Left cardiac atrium (tissue), 4 donors: ENCODE data around the gene CBX1. TPM values are rescaled to one million over a fixed set of nuclear protein-coding genes. Genes with fewer than 3 reads are reported as not detected.
A peak's percentile ranks its signal among the peaks of the same experiment; 100 is the strongest.

ENCODE experiments used
- ATAC-seq, 2 donors: fragments of 200-7000 bp; cut with Tn5 transposase; one replicate each; pipeline ENCODE4 v1.9.1; 2020; ENCODE audit warnings: mild to moderate bottlenecking in 2 of 2, moderate library complexity in 2 of 2
- DNase-seq: peaks from one replicate; pipeline ENCODE4 v3.0.0-alpha.2; 2020
- intact Hi-C, 2 donors: fragments of 100-400 bp; cut with DNase I; formaldehyde crosslinking; loops; one replicate each; pipeline versions ENCODE4 v1.14.1 to v1.15.1; 2022 to 2023
- long read RNA-seq: library from polyadenylated mRNA; unstranded; transcript quantifications from one replicate; pipeline ENCODE4 v2.0.0, GENCODE V29; 2021
- total RNA-seq, 2 donors: library from RNA; stranded (reverse); fragmentation: NEBNext Ultra II Directional; extraction: Animal tissue kit (Norgen Biotek cat#: 25700); gene quantifications; one replicate each; pipeline ENCODE4 v1.2.1, GENCODE V29; 2021
- donor health status: DM: no; HTN: yes; CAD: no.
- donor health status: DM: no; HTN: yes; CAD: no; lungs with severe emphysema.
- donor health status: DM: yes; HTN: yes; CAD: no.
- donor health status: Dilated cardiomyopathy.

The CBX1 gene
- total RNA-seq: 10 to 100 TPM; 29.2 to 35.6 TPM
- long read RNA-seq, partial matches to known transcripts: 2 of 4 reads
- long read RNA-seq, other reads (novel, unspliced or antisense): 0 of 4 reads

DNA sequence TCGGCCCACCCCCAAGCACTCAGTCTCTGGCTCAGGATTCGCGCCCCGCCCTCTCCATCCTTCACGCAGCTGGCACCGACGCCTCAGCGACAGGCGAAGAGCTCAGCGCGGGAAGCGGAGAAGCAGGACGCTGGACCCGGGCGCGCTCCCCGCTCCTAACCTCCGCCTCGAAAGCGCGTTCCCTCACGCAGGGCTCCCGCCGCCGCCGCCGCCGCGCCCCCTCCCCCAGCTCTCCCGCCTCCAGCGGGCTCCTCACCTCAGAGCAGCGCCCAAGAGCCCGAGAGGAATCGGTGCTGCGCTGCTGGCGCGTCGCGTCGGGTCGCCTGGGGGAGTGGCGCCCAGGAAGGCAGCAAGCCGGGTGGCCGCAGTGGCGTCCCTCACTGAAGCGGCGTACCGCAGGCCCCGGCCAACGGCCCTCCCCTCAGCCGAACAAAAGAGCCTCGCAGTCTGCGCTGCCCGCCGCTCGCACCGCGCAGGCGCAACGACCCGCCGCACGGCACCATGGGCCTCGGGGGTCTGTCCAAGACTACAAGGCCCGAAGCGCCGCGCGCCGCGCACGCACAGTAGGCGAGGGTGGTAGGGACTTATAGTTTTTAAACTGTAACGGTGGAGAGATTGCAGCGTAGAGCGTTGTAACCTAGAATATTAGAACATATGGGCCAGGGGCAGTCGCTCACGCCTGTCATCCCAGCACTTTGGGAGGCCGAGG lies at the start of gene CBX1:
TSS of gene CBX1 (minus strand) at position 467 of the 709 bp plus-strand sequence. CDS start 24,474 bp downstream, outside the sequence.
- ATAC-seq: peak; percentile 99
- peak; percentile 95 for DNase-seq
- intact Hi-C loops: no loop called here

DNA sequence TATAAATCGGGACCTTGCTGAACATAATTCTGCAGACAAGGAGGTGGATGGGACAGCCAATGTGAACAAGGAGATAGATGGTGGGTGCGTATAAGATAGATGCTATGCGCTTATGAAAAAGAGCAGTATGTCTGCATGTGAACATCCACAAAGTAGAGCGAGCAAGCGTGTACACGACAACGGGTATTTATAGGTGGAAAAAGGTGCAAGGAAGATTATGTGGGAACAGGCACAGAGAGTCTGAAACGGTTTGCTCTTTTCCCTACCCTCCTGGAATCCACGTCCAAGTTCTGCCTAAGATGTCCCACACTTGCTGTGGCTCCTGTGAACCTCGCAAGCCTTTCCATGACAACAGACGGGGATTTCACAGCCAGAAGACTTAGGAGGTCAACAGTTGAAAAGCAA lies 49.3 kb upstream of the CBX1 start:
- DNase-seq (no peak), ATAC-seq (no peak)
- intact Hi-C loops: no loop called here

DNA sequence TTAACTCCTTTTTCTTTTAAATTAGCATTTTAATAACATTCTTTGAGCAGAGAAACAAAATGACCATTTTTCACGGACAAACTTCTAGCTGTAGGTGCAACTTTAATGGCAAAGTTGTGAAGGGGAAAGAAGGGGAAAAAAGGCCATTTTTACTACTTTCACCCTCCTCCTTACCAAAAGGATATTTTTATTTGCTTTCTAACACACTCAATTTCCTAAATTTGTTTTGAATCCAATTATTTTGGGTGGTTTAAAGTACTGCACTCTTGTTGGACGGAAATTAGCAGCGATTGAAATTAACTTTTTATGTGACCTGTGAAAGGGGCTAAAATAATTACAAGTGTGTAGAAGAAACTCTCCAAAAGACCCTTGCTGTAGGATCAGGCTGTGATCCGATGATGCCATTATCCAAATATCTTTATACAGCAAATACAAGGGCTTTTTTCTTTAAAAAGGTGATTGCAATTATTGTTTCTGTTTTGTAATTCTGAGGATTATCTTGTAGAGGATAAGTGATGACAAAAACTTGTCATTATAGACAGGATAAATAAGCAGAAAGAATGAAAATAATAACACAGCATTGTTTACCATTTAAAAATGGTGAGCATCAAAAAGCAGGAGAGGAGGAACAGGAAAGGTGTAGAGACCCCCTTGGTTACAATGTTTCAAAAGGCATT lies 48.6 kb upstream of the CBX1 start:
- no peak for DNase-seq
- no peak for ATAC-seq
- intact Hi-C loops: no loop called here

DNA sequence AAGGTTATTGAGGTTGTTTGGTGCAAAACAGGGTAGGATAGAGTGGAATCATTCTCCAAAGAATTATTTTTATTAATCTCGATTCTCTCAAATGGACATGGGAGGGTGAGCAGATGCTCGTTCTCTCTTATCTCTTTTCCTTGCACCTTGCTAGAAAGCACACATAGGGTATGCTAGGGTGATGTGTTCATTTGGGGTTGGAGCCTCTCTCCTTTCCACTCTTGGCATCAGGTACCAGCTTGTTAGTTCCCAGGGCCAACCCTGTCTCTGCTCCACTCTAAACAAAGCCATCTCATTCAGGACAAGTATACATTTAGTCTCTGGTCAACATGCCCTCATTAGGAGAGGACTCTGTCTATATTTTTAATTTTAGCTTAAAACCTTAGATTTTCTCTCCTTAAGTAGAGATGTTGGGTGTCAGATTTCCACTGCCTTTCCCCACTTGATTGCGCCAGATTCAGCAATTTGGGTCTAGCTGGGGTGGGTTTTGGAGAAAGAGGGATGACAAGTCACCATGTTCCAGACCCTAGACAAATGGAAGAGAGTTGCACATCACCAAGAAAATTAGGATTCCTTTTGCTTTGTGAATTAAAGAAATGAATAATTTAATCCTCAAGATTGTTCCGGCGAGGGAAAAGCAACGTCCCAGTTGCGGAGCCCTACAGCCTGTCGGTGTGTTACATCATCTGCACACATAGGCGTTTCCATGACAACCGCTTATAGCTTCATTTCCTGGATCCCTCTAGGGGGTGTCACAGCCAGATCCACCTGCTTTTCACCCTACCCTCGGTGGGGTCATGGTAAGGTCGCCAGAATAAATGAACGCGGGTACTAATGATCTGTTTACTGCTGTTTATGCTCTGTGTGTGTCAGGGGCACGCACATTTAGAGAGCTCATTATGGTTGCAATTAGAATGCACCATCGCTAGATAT lies 47.8 kb upstream of the CBX1 start:
- intact Hi-C loops: no loop called here
- no peak for ATAC-seq

DNA sequence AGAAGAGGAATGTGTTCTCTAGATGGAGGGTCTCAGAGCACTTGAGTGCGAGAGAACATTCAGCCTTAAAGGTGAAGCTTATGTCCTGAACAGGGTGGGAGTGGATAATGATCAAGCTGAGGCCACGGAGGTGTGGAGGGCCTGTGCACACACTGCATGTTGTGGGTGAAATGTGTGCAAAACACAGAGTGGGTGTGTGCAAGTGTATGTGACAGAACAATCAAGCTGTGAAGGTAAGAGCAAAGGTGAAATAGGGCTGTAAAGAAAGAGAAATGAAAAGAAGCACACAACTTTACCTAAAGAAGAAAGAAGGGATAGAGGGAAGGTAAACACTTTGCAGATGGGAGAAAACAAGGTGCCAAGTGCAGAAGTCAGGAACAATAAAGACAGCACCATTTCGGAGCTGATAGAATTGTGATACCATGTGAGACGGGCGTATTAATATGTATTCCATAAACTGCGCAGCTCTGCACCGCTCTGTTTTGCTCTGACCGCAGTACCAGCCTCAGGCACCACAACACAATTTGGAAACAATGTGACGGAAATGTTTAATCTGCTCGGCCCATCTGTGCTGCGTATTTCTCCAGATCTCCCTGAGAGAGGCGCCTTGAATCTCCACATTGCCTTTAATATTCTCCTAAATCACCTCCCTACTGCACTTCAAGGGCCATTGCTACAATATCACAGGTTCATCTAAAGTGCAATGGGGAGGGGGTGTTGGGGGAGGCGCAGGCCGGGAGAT lies 46.9 kb upstream of the CBX1 start:
- intact Hi-C loops: no loop called here
- ATAC-seq: no peak
- DNase-seq: no peak

More for the DNA sequence above, 47.8 kb upstream of the CBX1 start:
- DNase-seq: no peak

DNA sequence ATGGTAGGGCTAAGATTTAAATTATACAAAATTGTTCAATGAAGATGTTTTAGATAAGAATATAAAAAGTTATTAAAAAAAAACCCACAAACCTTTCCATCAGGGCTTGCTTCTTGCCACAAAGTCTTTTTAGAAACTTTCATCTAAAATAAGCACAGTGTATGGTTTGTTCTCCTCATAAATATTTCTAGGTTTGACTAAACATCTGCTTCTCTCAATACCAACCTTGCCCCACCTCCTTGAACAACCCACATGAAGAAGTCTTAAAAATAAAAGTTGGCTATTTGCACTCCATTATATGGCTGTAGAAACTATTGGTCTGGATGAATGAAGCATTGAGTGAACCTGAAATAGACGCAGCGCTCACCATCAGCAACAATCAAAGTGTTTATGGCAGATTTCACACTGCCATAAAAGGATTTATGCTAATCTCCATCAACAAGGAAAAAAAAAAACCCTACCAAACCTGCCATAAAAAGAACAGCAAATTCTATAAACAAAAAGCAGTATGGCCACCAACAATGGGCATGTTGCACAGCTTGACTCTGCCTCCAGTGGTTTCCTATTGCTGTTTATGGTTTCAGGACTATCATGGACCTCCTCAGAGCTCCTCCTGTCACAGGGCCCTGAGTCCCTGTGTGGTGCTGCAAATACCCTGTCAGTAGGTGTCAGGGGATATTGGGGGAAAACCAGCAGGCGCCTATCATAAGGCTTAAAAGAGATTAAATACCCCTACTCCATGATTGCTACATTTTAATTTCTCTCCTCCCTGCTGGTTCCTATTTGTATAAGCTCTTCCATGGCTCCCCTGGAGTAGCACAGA lies 43.9 kb upstream of the CBX1 start:
- ATAC-seq (no peak), DNase-seq (no peak)
- intact Hi-C loops: no loop called here

DNA sequence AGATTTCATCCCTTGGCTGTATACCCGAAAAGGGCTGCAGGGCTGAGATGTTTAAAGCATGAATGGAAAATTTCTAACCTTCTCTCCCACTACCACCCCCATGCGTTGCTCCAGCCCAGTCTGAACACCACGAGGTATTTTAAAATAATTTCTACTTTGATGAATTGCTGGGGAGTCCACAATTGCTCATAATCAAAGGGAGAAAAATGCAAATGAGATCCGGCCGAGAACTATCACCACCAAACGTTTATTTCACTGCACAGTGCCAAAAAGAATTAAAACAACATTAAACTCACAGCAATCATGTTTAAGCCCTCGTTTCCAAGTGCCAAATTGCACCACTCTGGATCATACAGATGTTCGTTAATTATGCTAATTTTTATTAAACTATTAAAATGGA lies 43.0 kb upstream of the CBX1 start:
- intact Hi-C loops: no loop called here

DNA sequence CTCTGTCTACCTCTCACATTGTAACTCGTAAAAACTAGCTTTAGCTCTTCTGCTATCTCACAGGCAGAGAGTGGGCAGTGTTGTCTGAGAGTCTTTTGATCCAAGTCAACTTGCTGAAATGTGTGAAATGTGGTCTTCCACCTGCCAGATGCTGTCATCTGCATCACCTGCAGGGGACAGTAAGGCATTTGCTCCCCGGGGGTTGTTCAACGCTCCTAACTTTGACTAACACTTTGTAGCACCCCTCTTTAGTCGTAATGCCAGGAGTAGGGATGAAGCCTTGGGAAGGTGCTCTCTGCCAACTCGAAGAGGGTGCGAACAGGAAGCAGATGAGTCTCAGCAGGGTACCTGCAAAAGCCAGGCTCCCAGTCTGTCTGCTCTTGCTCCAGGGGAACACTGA lies 42.4 kb upstream of the CBX1 start:
- ATAC-seq (no peak), DNase-seq (no peak)
- intact Hi-C loops: no loop called here

More for the DNA sequence above, 43.0 kb upstream of the CBX1 start:
- DNase-seq (no peak), ATAC-seq (no peak)

DNA sequence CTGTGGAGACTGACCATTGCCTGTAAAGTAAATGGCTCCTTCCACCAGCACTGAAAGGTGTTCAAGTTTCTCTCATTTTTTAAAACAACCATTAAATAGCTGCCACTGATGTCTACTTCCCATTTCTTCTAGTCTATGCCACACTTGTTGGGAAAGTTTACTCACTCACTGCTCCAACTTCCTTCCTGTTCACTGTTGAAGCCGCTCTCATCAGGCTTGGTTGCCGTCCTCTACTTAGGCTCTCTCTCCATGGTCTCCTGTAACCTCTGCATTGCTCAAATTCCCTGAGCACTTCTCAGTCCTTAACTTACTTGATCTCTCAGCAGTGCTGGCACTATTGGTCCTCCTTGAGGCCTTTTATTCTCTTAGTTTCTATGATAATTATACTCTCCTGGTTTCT lies 38.7 kb upstream of the CBX1 start:
- intact Hi-C loops: no loop called here
- peak in 1 of 2 donors; percentile 34 for ATAC-seq
- DNase-seq: no peak

DNA sequence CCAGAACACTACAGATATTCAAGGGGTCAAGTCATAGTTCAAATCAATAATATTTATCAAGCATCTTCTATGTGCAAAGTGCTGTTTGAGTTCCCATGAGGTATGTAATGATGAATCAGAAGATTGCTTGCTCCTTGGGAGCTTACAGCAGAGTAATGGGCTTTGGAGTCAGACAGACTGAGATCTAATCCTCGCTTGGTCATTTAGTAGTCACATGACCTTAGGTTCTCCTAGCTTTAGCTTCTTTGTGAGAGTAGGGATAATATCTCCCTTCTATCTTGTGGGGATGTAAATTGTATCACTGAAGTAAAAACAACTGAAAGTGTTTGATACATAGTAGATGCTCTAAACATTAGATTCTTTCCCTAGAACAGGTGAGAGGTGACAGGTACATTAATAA lies 36.4 kb upstream of the CBX1 start:
- DNase-seq: no peak
- no peak for ATAC-seq
- intact Hi-C loops: no loop called here

DNA sequence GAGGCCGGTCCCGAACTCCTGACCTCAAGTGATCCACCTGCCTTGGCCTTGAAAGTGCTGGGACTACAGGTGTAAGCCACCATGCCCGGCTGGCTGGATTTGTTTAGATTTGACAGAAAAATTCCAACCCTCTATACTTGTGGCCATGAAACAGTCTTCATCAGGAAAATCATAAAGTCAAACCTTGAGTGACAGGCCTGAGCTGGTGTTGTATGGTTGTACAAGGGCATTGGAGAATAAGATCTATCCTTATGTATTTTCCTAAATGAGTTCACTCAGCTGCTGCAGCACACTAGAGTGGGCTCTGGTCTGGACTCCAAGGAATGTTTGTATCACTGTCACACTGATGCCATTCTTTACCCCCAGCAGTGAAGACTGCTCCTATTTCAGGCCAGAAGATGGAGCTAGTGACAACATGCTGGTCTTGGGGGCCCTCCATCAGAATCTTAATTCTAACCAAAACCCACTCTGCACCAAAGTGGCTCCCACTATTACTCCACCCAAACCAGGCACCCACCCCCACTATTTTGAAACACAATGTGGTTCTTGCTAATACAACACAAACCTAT lies 33.7 kb upstream of the CBX1 start:
- ATAC-seq: no peak

DNA sequence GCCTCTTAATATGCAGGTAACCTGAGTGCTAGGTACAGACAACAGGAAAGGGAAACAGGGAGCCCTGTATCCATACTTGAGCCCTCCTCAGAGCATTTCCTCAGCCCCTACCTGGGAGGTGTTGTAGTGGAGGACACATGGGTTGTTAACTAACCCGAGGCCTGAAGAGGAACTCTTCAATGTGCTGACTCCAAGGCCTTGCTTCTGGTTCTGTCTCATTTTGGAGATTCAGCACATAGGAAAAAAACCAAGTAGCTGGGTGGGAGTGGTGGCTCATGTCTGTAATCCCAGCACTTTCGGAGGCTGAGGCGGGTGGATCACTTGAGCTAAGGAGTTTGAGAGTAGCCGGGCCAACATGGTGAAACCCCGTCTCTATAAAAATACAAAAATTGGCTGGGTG lies 31.1 kb upstream of the CBX1 start:
- peak; percentile 15 to 55 for ATAC-seq
- intact Hi-C loops: loop anchor here (5.0 kb wide), 2 partner anchors 55 to 105 kb away; no protein-coding TSS in a partner anchor
- no peak for DNase-seq

More for the DNA sequence above, 33.7 kb upstream of the CBX1 start:
- DNase-seq: no peak
- intact Hi-C loops: loop anchor here (5.0 kb wide), 2 partner anchors 58 to 108 kb away; no protein-coding TSS in a partner anchor

DNA sequence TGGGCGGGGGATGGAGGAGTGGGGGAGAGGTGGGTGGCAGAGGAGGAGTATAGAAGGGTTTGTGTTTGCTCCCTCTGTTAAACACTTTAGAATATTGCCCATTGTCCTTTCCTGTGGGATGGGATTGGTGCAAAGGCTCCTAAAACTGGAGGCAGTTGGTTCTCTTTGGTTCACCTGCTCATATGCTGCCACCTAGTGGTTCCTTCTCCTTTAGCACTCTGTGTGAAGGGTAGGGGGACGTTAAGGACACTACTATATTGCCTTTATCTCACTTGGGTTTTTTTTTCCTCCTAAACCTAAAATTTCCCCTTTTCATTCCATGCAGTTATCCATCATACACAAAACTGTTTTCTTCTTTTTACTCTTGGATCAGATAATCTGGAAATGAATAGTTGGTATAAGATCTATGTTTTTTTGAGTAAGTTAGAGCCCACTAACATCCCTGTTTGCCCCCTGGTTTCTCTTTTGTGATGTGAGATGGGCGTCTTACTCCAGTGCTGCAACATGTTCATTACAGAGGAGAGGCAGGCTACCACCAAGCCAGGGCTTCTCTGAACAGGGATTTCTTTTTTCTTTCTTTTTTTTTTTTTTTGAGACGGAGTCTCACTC lies 30.0 kb upstream of the CBX1 start:
- peak; percentile 32 for DNase-seq
- peak; percentile 82 to 90 for ATAC-seq
- intact Hi-C loops: loop anchor here (1.0 to 5.0 kb wide), 3 partner anchors 54 to 106 kb away; no protein-coding TSS in a partner anchor

DNA sequence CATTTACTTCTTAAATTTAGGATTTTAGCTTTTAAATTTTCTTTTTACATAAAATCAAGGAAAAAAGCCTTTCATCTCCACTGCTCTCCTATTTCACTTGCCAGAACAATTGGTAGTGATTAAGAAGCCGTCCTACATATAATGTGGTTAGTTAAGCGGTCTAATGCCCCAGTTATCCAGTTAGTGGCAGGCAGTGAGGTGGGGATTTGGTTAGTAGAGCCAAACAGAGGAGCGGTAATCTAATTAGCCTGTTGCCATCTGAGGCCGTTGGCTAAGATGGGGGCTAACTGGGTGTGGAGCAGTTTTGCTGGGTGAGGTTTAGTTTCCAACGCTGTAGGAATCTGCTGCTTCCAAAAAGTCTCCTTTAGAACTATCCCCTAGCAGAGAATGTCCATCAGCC lies 28.7 kb upstream of the CBX1 start:
- DNase-seq (no peak), ATAC-seq (no peak)
- intact Hi-C loops: loop anchor here (5.0 kb wide), 2 partner anchors 53 to 103 kb away; no protein-coding TSS in a partner anchor

DNA sequence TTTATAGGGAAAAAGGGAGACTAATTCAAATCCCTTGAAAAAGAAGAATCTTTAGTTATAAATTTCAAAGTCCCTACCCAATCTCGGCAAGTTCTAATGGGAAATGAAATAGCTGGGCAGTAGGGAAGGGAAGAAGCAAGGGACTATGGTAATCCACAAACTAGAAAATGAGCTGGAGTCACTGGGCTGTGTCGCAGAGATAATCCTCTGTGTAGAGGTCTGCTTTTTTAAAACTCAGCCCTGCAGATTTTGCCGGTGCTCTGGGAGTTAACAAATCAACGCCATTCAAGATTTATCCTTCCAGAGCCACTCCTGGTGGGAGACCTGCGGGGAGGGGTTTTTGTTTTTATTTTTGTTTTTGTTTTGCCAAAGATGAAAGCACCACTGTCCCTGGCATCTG lies 27.1 kb upstream of the CBX1 start:
- no peak for ATAC-seq
- intact Hi-C loops: no loop called here
- no peak for DNase-seq

DNA sequence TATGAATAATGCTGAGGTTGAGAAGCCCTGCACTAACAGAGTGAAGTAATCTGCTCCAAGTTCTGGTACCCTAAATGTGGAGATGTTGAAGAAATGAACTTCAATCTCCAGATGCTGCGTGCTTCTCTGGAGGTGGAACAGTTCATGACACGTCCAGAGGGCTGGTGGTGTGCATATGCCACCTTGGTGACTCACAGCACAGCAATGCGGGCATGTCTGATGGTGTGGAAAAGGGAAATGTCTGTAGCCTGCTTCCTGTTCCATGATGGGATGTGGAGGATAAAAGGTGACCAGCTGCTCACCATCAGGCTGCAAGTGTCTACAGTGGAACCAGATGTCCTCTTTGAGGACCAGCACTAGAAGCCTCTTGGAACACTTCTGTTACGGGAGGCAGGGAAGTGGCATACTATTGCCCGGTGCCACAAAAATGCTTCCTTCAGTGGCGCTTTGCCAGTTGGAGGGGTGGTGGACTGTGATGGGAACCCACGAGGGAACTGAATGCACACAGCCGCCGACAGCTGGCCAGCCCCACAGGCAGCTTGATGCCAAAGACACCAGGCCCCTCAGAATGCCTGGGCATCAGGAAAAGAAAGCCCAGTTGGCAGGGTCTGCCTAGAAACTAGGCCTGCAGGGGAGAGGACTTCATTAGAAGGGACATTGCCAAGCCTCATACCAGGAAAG lies 26.2 kb upstream of the CBX1 start:
- no peak for DNase-seq
- ATAC-seq: no peak
- intact Hi-C loops: no loop called here

DNA sequence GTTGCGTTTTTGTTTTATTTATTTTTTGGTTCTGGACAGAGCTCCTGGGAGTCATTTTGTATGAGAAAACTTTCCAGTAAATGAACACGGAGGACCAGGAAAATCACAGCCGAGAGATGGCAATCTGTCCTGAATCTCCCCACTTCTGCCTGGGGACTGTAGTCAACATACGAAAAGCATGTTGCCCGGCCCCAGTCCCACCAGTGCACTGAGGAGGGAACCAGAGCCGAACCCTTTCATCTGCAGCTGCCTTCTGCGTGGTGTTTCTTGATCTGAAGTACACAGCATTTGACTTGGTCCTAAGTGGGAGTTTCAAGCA lies 25.2 kb upstream of the CBX1 start:
- intact Hi-C loops: no loop called here
- DNase-seq (no peak), ATAC-seq (no peak)
